K562 (cell line): ENCODE measurements around the gene MTA2. TPM values are rescaled to one million over a fixed set of nuclear protein-coding genes. Genes with fewer than 3 reads are reported as not detected.

Experiments
- ARNT ChIP-seq, 2 experiments: fragments of 450-650 bp; IDR thresholded peaks; 2 replicates each; pipeline ENCODE4 v1.6.1; 2016; ENCODE audit warnings: mild to moderate bottlenecking in 1 of 2
- ATF1 ChIP-seq, 2 experiments: fragments of 450-650 bp in 1 of 2; IDR thresholded peaks; 2 replicates each; pipeline ENCODE4 v1.6.1; 2016; ENCODE audit warnings: missing compliant biosample characterization in 1 of 2, missing genetic modification characterization in 1 of 2
- CBFA2T2 ChIP-seq: fragments of 450-650 bp; conservative IDR thresholded peaks from 2 replicates; pipeline ENCODE4 v1.6.1; 2017; ENCODE audit warnings: mild to moderate bottlenecking
- CCNT2 ChIP-seq: IDR thresholded peaks from 2 replicates; pipeline ENCODE4 v1.6.1; 2011; ENCODE audit warnings: borderline replicate concordance, low read depth, mild to moderate bottlenecking, moderate library complexity, mixed read lengths, low read length; ENCODE audit not compliant: insufficient read length; ENCODE audit errors: extremely low read depth
- CHAMP1 ChIP-seq: fragments of 450-650 bp; IDR thresholded peaks from 2 replicates; pipeline ENCODE4 v1.6.1; 2016; ENCODE audit warnings: mild to moderate bottlenecking
- ESRRB ChIP-seq: fragments of 250-450 bp; sonication (Bioruptor Pico); IDR thresholded peaks from 2 replicates; pipeline ENCODE4 v1.5.0; 2020; ENCODE audit warnings: mild to moderate bottlenecking, moderate library complexity, borderline replicate concordance
- FOXK2 ChIP-seq, 2 experiments: fragments of 450-650 bp; IDR thresholded peaks in 1 of 2; conservative IDR thresholded peaks in 1 of 2; 2 replicates each; pipeline ENCODE4 v1.6.1; 2016; ENCODE audit warnings: low read depth in 2 of 2, mild to moderate bottlenecking in 1 of 2
- GABPA ChIP-seq: fragments of 200-800 bp; sonication (Bioruptor generic); conservative IDR thresholded peaks from 2 replicates; pipeline ENCODE4 v1.6.1; 2016; ENCODE audit warnings: low read depth, missing genetic modification characterization, missing compliant biosample characterization
- HDAC8 ChIP-seq: fragments of 450-650 bp; IDR thresholded peaks from 2 replicates; pipeline ENCODE4 v1.6.1; 2016; ENCODE audit warnings: mild to moderate bottlenecking, missing genetic modification characterization, moderate library complexity, missing compliant biosample characterization
- ID3 ChIP-seq, 2 experiments: fragments of 250-450 bp in 1 of 2; fragments of 450-650 bp in 1 of 2; sonication (Bioruptor Pico) in 1 of 2; IDR thresholded peaks; 2 replicates each; pipeline versions ENCODE4 v1.6.1 to v1.8.0; 2016 to 2021; ENCODE audit warnings: mild to moderate bottlenecking in 2 of 2, moderate library complexity in 2 of 2, missing compliant biosample characterization in 1 of 2, missing genetic modification characterization in 1 of 2
- IRF1 ChIP-seq: sonication (generic); formaldehyde crosslinking; IDR thresholded peaks from 2 replicates; pipeline ENCODE4 v1.8.0; 2022; ENCODE audit warnings: missing genetic modification reagents, mild to moderate bottlenecking, borderline replicate concordance
- IRF2 ChIP-seq: sonication (generic); formaldehyde crosslinking; IDR thresholded peaks from 2 replicates; pipeline ENCODE4 v1.8.1; 2022; ENCODE audit warnings: mild to moderate bottlenecking, missing genetic modification reagents
- JUN ChIP-seq, 2 experiments: sonication (generic) in 1 of 2; formaldehyde crosslinking in 1 of 2; IDR thresholded peaks; 2 replicates each; pipeline versions ENCODE4 v1.6.1 to v1.8.0; 2012 to 2022; ENCODE audit warnings: borderline replicate concordance in 2 of 2, mild to moderate bottlenecking in 2 of 2, improper control_type of control experiment in 1 of 2, low read depth in 1 of 2, low read length in 1 of 2, missing genetic modification reagents in 1 of 2
- LCOR ChIP-seq: sonication (generic); formaldehyde crosslinking; IDR thresholded peaks from 2 replicates; pipeline ENCODE4 v1.8.0; 2022; ENCODE audit warnings: mild to moderate bottlenecking, missing genetic modification reagents
- NCOA2 ChIP-seq, 2 experiments: fragments of 450-650 bp; IDR thresholded peaks; 2 replicates each; pipeline ENCODE4 v1.6.1; 2018; ENCODE audit warnings: mild to moderate bottlenecking in 2 of 2, moderate library complexity in 1 of 2; ENCODE audit not compliant: partially characterized antibody in 2 of 2
- PHB ChIP-seq: fragments of 250-450 bp; sonication (Bioruptor Pico); IDR thresholded peaks from 2 replicates; pipeline ENCODE4 v1.5.0; 2021
- PHTF2 ChIP-seq: fragments of 250-450 bp; sonication (Bioruptor Pico); IDR thresholded peaks from 2 replicates; pipeline ENCODE4 v1.5.0; 2021; ENCODE audit warnings: mild to moderate bottlenecking
- SFPQ ChIP-seq: fragments of 200-400 bp; formaldehyde crosslinking; IDR thresholded peaks from 2 replicates; pipeline ENCODE4 v1.6.1; 2017; ENCODE audit warnings: mild to moderate bottlenecking, low read depth, low read length, moderate library complexity
- SMAD1 ChIP-seq: fragments of 150-350 bp; IDR thresholded peaks from 2 replicates; pipeline ENCODE4 v1.6.1; 2014; ENCODE audit warnings: low read length, low read depth; ENCODE audit not compliant: partially characterized antibody
- THRAP3 ChIP-seq: fragments of 450-650 bp; IDR thresholded peaks from 2 replicates; pipeline ENCODE4 v1.6.1; 2016; ENCODE audit warnings: mild to moderate bottlenecking, inconsistent platforms, borderline replicate concordance
- ZFP36 ChIP-seq: fragments of 150-350 bp; IDR thresholded peaks from 2 replicates; pipeline ENCODE4 v1.6.1; 2018; ENCODE audit warnings: low read length, low read depth; ENCODE audit not compliant: partially characterized antibody
- ZNF121 ChIP-seq: sonication (generic); formaldehyde crosslinking; conservative IDR thresholded peaks from 2 replicates; pipeline ENCODE4 v1.8.0; 2022; ENCODE audit warnings: missing genetic modification reagents
- ZNF589 ChIP-seq: fragments of 200-800 bp; sonication (Bioruptor generic); IDR thresholded peaks from 2 replicates; pipeline ENCODE4 v1.6.1; 2016; ENCODE audit warnings: low read depth, missing genetic modification characterization, missing compliant biosample characterization
- ZZZ3 ChIP-seq: fragments of 450-650 bp; IDR thresholded peaks from 2 replicates; pipeline ENCODE4 v1.6.1; 2016; ENCODE audit warnings: antibody characterized with exemption, mild to moderate bottlenecking, moderate library complexity
- polyA plus RNA-seq, 8 experiments: library from polyadenylated mRNA; depleted of rRNA in 4 of 8; stranded (reverse) in 5 of 8; unstranded in 3 of 8; fragments of >200 nt; fragmentation: Nextera tagmentation in 2 of 8; fragmentation: Illumina TruSeq in 1 of 8; extraction: Ambion mirVana in 2 of 8; extraction: Trizol in 1 of 8; gene quantifications; 2 replicates each; pipeline versions ENCODE4 v1.2.1 to v1.2.3, GENCODE V29; 2011 to 2014; ENCODE audit warnings: inconsistent platforms in 1 of 8, missing spikeins in 1 of 8
- total RNA-seq, 7 experiments: library from RNA; depleted of rRNA in 6 of 7; stranded (reverse); fragments of >200 nt in 6 of 7; fragmentation: Illumina TruSeq in 2 of 7; extraction: Trizol in 2 of 7; gene quantifications; 2 replicates each; pipeline versions ENCODE4 v1.2.1 to v1.2.3, GENCODE V29; 2011 to 2021; ENCODE audit warnings: low replicate concordance in 1 of 7

Gene MTA2
- total and polyA plus RNA-seq, 9 of the 15 experiments (the other 6 are each of a cell fraction or from before 2014, with no cell fraction given) = 6.2 to 220 (median 172) TPM

- TF ChIP-seq SFPQ (no peak), ATF1 (CRISPR knock-in tag; IDR thresholded peaks at IDR 0.05) (no peak), ATF1 (tag; IDR thresholded peaks at IDR 0.05) (peak; percentile 23; the same call in 1 of the 2 replicates), NCOA2 (IDR thresholded peaks at IDR 0.05; ENCODE audit: partially characterized antibody in 2 of 2) (no peak), ZFP36 (no peak), ZZZ3 (no peak), IRF1 (CRISPR knock-in tag) (no peak), FOXK2 (conservative IDR thresholded peaks at IDR 0.05 in 1 of 2, IDR thresholded peaks at IDR 0.05 in 1 of 2; ENCODE audit: low read depth in 2 of 2) (no peak), CBFA2T2 (no peak), SMAD1 (peak; percentile 1), CCNT2 (no peak), PHB (CRISPR knock-in tag) (no peak; the same call in 1 of the 2 replicates), ID3 (CRISPR knock-in tag; IDR thresholded peaks at IDR 0.05) (no peak), ID3 (tag; IDR thresholded peaks at IDR 0.05) (peak; percentile 37; the same call in 1 of the 2 replicates), ZNF589 (CRISPR knock-in tag) (no peak), CHAMP1 (no peak), PHTF2 (CRISPR knock-in tag) (no peak), LCOR (CRISPR knock-in tag) (no peak; the same call in 1 of the 2 replicates), GABPA (tag) (peak; percentile 90), ARNT (IDR thresholded peaks at IDR 0.05) (no peak), ESRRB (CRISPR knock-in tag) (no peak), THRAP3 (no peak), ZNF121 (no peak), IRF2 (no peak), JUN (IDR thresholded peaks at IDR 0.05; ENCODE audit: borderline replicate concordance, low read depth, low read length) (no peak), JUN (CRISPR knock-in tag; IDR thresholded peaks at IDR 0.05; ENCODE audit: borderline replicate concordance) (no peak), HDAC8 (tag) (no peak)
Measured at GRCh38 chr11:62601122-62601371, 618 bp downstream of the MTA2 start (continued).
